DLD1 (cell line): ENCODE measurements around the gene LRP6.
"Not testable (repeated sequence)": the region's sequence is repeated elsewhere in the genome, so short reads cannot be mapped to it uniquely, and the experiment has no call there.

Experiments
- in situ Hi-C: cut with HindIII; loops from 2 replicates; pipeline ENCODE4 v1.10.0; 2017; ENCODE audit warnings: low sequenced_read_pairs

The LRP6 gene

GRCh38 chr12:12266389-12266872 lies 413 bp downstream of the LRP6 start:
- in situ Hi-C loops = no loop called here

GRCh38 chr12:12265571-12266388 lies 1.1 kb downstream of the LRP6 start:
- in situ Hi-C loops = no loop called here

DNA sequence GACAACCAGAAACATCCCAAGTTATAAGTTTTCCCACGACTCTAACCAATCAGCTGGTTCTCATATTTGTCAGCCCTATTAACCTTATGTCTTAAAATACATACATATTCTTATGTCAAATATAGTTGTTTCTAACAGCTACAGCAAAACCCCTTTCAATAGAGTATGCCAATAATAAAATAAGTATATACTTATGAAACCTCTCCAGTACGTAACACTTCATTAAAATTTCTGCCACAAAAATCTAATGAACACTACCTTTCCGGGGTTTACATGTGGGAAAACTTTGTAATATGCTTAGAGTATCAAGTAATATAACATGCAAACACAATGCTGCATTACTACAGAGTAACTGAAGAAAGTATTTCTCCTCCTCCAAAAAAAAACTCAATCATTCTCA lies 1.8 kb downstream of the LRP6 start:
- in situ Hi-C loops = no loop called here

GRCh38 chr12:12263909-12264308 lies 2.9 kb downstream of the LRP6 start:
- in situ Hi-C loops = no loop called here

DNA sequence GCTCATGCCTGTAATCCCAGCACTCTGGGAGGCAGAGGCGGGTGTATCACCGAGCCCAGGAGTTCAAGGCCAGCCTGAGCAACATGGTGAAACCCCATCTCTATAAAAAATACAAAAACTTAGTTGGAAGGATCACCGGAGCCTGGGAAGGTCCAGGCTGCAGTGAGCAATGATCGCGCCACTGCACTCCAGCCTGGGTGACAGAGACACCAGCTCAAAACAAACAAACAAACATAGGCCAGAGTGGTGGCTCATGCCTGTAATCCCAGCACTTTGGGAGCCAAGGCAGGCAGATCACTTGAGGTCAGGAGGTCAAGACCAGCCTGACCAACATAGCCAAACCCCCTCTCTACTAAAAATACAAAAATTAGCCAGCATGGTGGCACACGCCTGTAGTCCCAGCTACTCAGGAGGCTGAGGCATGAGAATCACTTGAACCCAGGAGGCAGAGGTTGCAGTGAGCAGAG lies 10.5 kb downstream of the LRP6 start:
- in situ Hi-C loops = not testable (repeated sequence)

GRCh38 chr12:12254553-12254952 lies 12.3 kb downstream of the LRP6 start:
- in situ Hi-C loops = no loop called here

DNA sequence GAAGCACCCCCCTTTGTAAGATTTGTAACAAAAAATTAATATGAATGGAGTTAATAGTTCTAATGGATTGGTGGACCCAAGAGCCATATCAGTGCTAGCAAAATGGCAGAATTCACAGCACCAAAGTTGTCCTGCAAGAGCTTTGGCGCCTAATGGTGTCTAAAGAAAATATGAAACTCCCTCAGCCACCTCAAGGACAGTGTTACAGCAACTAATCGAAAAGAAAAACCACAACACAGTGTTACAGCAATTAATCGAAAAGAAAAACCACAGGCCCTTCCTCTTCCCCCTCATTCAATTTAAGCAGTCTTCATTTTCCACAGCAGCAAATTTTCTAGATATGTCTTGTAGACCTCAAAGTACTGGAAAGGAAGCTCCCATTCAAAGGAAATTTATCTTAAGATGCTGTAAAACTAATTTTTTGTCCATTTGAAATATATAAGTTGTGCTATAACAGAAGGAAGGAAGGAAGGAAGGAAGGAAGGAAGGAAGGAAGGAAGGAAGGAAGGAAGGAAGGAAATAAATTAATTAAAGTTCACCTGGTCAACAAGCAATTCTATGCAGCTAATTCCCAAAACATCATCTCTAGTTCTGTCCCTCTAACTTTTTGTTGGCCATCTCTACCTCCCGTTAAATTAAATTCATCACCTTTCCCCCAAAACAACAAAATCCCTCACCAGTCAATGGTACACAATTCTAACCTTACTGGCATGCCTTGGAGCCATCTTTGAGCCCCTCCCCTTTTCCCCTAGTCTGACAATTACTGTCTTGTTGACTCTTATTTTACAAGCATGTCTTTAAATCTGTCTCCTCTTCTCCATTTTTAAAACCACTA lies 17.4 kb downstream of the LRP6 start:
- in situ Hi-C loops = no loop called here

DNA sequence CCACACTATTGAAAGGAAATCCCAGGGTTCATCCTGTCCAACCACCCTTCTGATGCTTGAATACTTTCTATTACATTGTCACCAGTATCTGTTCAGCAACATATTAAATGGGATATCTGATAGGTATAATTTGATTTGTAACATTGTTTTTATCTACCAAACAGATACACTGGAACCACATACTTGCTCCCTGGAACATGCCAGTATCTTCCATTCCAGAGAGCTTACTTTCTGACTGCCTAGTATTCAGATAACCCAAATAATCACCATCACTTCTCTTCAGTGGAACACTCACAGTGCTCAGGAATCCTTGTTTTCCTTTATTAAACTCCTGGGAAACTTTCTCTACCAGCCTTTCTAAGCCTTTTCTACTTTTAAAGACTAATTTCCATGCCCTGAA lies 19.3 kb downstream of the LRP6 start:
- in situ Hi-C loops = no loop called here

DNA sequence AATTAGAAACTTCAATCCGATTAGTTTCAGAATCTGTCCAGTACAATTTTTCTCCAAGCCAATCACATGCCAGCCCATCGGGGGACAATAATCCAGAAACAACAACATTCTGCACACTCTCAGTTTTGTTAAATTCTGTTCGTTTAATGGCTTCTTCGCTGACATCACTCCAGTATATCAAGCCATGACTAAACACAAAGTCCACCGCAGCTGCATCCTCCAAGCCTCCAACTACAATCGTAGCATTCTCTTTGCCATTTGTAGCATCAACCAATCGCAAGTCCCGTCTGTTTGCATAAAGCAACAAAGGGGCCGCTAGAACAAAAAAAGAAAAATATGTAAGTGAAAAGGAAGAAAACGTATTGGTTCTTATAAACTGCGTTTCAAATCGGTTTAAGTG lies 22.5 kb downstream of the LRP6 start:
- in situ Hi-C loops = no loop called here

GRCh38 chr12:12240662-12241340 lies 26.0 kb downstream of the LRP6 start:
- in situ Hi-C loops = no loop called here

- in situ Hi-C loops = no loop called here
Measured at GRCh38 chr12:12239127-12239526, 27.7 kb downstream of the LRP6 start.

DNA sequence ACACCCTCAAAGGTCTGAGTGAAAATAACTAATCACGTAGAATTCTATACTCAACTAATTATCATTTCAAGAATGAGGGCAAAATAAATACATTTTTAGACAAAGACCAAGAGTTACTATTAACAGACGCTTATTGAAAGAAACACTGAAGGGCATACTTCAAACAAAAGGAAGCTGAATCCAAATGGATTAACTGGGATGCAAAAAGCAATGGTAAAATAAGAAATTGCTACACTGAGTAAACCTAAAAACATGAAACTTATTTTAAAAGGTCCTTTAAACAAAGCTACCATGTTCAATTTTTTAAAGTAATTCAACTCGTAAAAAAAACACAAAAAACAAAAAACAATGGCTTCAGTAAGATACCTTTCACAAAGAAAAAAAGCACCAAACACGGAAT lies 28.2 kb downstream of the LRP6 start:
- in situ Hi-C loops = no loop called here

DNA sequence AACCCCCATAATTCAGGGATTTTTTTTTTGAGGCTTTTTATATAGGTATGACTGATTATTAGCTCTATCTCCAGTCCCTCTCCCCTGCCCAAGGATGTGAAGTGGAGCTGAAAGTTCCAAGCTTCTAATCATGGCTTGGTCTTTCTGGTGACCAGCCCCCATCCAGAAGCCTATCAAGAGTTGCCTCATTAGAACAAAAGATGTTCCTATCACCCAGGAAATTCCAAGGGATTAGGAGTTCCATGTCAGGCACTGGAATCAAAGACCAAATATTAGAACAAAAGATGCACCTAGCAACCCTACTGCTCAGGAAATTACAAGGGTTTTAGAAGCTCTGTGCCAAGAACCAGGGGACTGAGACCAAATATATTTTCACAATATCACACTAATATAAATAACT lies 29.9 kb downstream of the LRP6 start:
- in situ Hi-C loops = no loop called here

DNA sequence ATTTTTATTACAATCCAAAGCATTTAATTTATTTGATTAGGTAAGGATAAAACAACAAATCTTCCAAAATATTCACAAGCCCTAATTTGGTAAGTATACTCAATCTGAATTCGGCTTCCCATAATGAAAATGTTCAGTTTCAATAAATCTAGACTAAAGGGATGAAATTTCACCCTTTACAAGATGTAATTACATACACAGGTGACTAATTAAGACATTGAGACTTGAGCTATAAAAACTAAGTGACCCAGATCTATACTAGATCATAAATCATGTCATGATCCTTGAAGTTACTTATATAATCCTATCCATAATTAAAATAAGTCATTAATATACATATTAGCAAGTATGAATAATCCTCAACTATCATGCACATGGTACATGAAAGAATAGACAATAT lies 36.6 kb downstream of the LRP6 start:
- in situ Hi-C loops = no loop called here

- in situ Hi-C loops = no loop called here
Measured at GRCh38 chr12:12229556-12230092, 37.2 kb downstream of the LRP6 start.

GRCh38 chr12:12228402-12228801 lies 38.4 kb downstream of the LRP6 start:
- in situ Hi-C loops = no loop called here

DNA sequence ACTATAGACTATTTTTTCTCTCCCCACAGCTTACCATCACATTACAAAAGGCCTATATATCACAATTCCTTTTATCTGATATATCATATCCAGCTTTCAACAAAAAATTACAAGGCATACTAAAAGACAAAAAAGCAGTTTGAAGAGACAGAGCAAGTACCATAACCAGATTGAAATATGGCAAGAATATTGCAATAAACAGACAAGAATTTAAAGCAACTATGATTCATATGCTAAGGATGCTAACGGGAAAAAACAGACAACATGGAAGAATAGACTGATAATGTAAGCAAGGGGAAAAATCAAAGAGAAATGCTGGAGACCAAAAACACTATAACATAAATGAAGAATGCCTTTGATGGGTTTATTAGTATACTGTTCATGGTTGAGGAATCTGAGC lies 40.7 kb downstream of the LRP6 start:
- in situ Hi-C loops = no loop called here

GRCh38 chr12:12224240-12224940 lies 42.5 kb downstream of the LRP6 start:
- in situ Hi-C loops = no loop called here

- in situ Hi-C loops = no loop called here
Measured at GRCh38 chr12:12221560-12221959, 45.3 kb downstream of the LRP6 start.

GRCh38 chr12:12219664-12220063 lies 47.2 kb downstream of the LRP6 start:
- in situ Hi-C loops = no loop called here

- in situ Hi-C loops = no loop called here
Measured at GRCh38 chr12:12217018-12217359, 49.9 kb downstream of the LRP6 start.
